ENCODE measurements around the gene SBF2.
"Not testable (repeated sequence)": the region's sequence is repeated elsewhere in the genome, so short reads cannot be mapped to it uniquely, and the experiment has no call there.

The SBF2 gene

GRCh38 chr11:9947231-9947864, 346.7 kb downstream of the SBF2 start:
- no peaks in the 10 kb centered on the region for H3K79me2 ChIP-seq (ENCODE audit: insufficient read depth, low read depth)
- no peaks in the 10 kb centered on the region for H4K20me1 ChIP-seq (ENCODE audit: insufficient read depth)
- H3K27me3 ChIP-seq (ENCODE audit: insufficient read depth, low read depth): no peaks in the 10 kb centered on the region
- no peak overlapping the region for H2AFZ ChIP-seq (ENCODE audit: low read depth)
- no peak overlapping the region for H3K27ac ChIP-seq
- H3K4me2 ChIP-seq: no peak overlapping the region
- H3K36me3 ChIP-seq (ENCODE audit: insufficient read depth): no peaks in the 10 kb centered on the region
- H3K4me3 ChIP-seq (IDR thresholded peaks at IDR 0.05; ENCODE audit: insufficient read depth, low read depth, low read length): no peak overlapping the region
- no peak for TF ChIP-seq CTCF (conservative IDR thresholded peaks at IDR 0.05; ENCODE audit: low read depth, low read length)
- H3K9ac ChIP-seq: no peak overlapping the region
- H3K4me1 ChIP-seq (ENCODE audit: low read depth, poor library complexity, severe bottlenecking): no peaks in the 10 kb centered on the region

GRCh38 chr11:9945680-9946079, 348.3 kb downstream of the SBF2 start:
- not testable (repeated sequence) for H4K20me1 ChIP-seq (ENCODE audit: insufficient read depth); H3K4me2 ChIP-seq

GRCh38 chr11:9943386-9944110, 350.5 kb downstream of the SBF2 start:
- no peak overlapping the region for H2AFZ ChIP-seq (ENCODE audit: low read depth)

More at GRCh38 chr11:9945680-9946079, 348.3 kb downstream of the SBF2 start:
- not testable (repeated sequence) for H3K27ac ChIP-seq; H2AFZ ChIP-seq (ENCODE audit: low read depth); H3K79me2 ChIP-seq (ENCODE audit: insufficient read depth, low read depth); H3K9ac ChIP-seq; H3K27me3 ChIP-seq (ENCODE audit: insufficient read depth, low read depth); H3K4me1 ChIP-seq (ENCODE audit: low read depth, poor library complexity, severe bottlenecking); H3K36me3 ChIP-seq (ENCODE audit: insufficient read depth); H3K4me3 ChIP-seq (IDR thresholded peaks at IDR 0.05; ENCODE audit: insufficient read depth, low read depth, low read length)

GRCh38 chr11:9941991-9942390, 352.0 kb downstream of the SBF2 start:
- no peak overlapping the region for H3K4me3 ChIP-seq (IDR thresholded peaks at IDR 0.05; ENCODE audit: insufficient read depth, low read depth, low read length)
- H4K20me1 ChIP-seq (ENCODE audit: insufficient read depth): no peaks in the 10 kb centered on the region
- no peak overlapping the region for H3K9ac ChIP-seq
- no peak for TF ChIP-seq CTCF (conservative IDR thresholded peaks at IDR 0.05; ENCODE audit: low read depth, low read length)
- no peak overlapping the region for H2AFZ ChIP-seq (ENCODE audit: low read depth)
- no peaks in the 10 kb centered on the region for H3K27me3 ChIP-seq (ENCODE audit: insufficient read depth, low read depth)
- no peak overlapping the region for H3K4me2 ChIP-seq
- no peaks in the 10 kb centered on the region for H3K36me3 ChIP-seq (ENCODE audit: insufficient read depth)
- H3K4me1 ChIP-seq (ENCODE audit: low read depth, poor library complexity, severe bottlenecking): no peaks in the 10 kb centered on the region
- H3K27ac ChIP-seq: no peak overlapping the region
- no peaks in the 10 kb centered on the region for H3K79me2 ChIP-seq (ENCODE audit: insufficient read depth, low read depth)

More at GRCh38 chr11:9943386-9944110, 350.5 kb downstream of the SBF2 start:
- no peak overlapping the region for H3K4me2 ChIP-seq
- H3K27me3 ChIP-seq (ENCODE audit: insufficient read depth, low read depth): no peaks in the 10 kb centered on the region
- H3K79me2 ChIP-seq (ENCODE audit: insufficient read depth, low read depth): no peaks in the 10 kb centered on the region
- H3K4me1 ChIP-seq (ENCODE audit: low read depth, poor library complexity, severe bottlenecking): no peaks in the 10 kb centered on the region
- H3K27ac ChIP-seq: no peak overlapping the region
- H3K4me3 ChIP-seq (IDR thresholded peaks at IDR 0.05; ENCODE audit: insufficient read depth, low read depth, low read length): no peak overlapping the region
- H3K36me3 ChIP-seq (ENCODE audit: insufficient read depth): no peaks in the 10 kb centered on the region
- no peak for TF ChIP-seq CTCF (conservative IDR thresholded peaks at IDR 0.05; ENCODE audit: low read depth, low read length)
- H4K20me1 ChIP-seq (ENCODE audit: insufficient read depth): no peaks in the 10 kb centered on the region
- no peak overlapping the region for H3K9ac ChIP-seq

- not testable (repeated sequence) for H3K9ac ChIP-seq; H4K20me1 ChIP-seq (ENCODE audit: insufficient read depth); H3K27ac ChIP-seq; H3K79me2 ChIP-seq (ENCODE audit: insufficient read depth, low read depth); H3K4me1 ChIP-seq (ENCODE audit: low read depth, poor library complexity, severe bottlenecking); H3K36me3 ChIP-seq (ENCODE audit: insufficient read depth); H2AFZ ChIP-seq (ENCODE audit: low read depth); H3K4me3 ChIP-seq (IDR thresholded peaks at IDR 0.05; ENCODE audit: insufficient read depth, low read depth, low read length); H3K4me2 ChIP-seq; H3K27me3 ChIP-seq (ENCODE audit: insufficient read depth, low read depth)
These were observed 354.9 kb downstream of the SBF2 start for GRCh38 chr11:9939150-9939549.

All from KMS-11 (cell line).